ENCODE results near the gene CYTH2.

- TF ChIP-seq CTCF (IDR thresholded peaks at IDR 0.05; ENCODE audit: insufficient read depth, low read length, poor library complexity, severe bottlenecking) (no peak), EZH2phosphoT487 (conservative IDR thresholded peaks at IDR 0.05; ENCODE audit: low read length) (no peak)
Measured at GRCh38 chr19:48476176-48476575, 7.0 kb downstream of the CYTH2 start.
